HTR-8/SVneo (cell line): ENCODE measurements around the gene SOX8.
A peak's percentile ranks its signal among the peaks of the same experiment; 100 is the strongest.
"Not testable (repeated sequence)": the region's sequence is repeated elsewhere in the genome, so short reads cannot be mapped to it uniquely, and the experiment has no call there.

ENCODE experiments used
- DNase-seq: peaks from one replicate; pipeline ENCODE4 v3.0.0; 2011; ENCODE audit warnings: low spot score, mixed read lengths; ENCODE audit not compliant: insufficient read length
- FAIRE-seq: peaks from 2 replicates; lab custom pipeline; 2011; peaks lifted over from hg19 to GRCh38; lab: Jason Lieb, UNC

SOX8 gene

GRCh38 chr16:951660-952301 lies 29.8 kb upstream of the SOX8 start:
- peak; percentile 80 for FAIRE-seq
- peak; percentile 66 for DNase-seq

GRCh38 chr16:952321-952720 lies 29.2 kb upstream of the SOX8 start:
- FAIRE-seq (no peak), DNase-seq (no peak)

GRCh38 chr16:953818-954217 lies 27.8 kb upstream of the SOX8 start:
- not testable (repeated sequence) for DNase-seq, FAIRE-seq

- not testable (repeated sequence) for DNase-seq, FAIRE-seq
Measured at GRCh38 chr16:955766-956165, 25.8 kb upstream of the SOX8 start.

GRCh38 chr16:959232-960040 lies 22.1 kb upstream of the SOX8 start:
- FAIRE-seq (no peak), DNase-seq (no peak)

DNA sequence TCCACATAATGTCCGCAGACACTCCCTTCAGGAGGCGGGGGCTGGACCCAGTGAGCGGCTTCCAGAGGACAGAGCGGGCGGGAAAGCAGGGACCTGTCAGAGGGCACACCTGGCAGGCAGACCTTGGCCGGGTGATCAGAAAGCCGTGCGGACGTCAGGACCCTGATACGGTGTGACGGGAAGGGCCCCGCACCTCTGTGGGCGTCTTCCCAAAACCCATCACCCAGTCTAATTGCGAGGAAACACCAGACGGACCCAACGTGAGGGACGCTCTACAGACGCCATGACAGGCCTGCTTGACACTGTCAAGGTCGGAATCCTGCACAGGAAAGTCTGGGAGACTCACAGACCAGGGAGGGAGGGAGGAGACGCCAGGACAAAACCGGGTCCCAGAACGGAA lies 19.2 kb upstream of the SOX8 start:
- FAIRE-seq: no peak
- DNase-seq: no peak

- FAIRE-seq: peak; percentile 84
- DNase-seq: no peak
Measured at GRCh38 chr16:962901-963814, 18.4 kb upstream of the SOX8 start.

GRCh38 chr16:963913-964312 lies 17.7 kb upstream of the SOX8 start:
- FAIRE-seq (no peak), DNase-seq (no peak)

GRCh38 chr16:964356-965035 lies 17.1 kb upstream of the SOX8 start:
- DNase-seq: no peak
- FAIRE-seq: no peak

GRCh38 chr16:965036-965395 lies 16.6 kb upstream of the SOX8 start:
- FAIRE-seq (no peak), DNase-seq (no peak)

DNA sequence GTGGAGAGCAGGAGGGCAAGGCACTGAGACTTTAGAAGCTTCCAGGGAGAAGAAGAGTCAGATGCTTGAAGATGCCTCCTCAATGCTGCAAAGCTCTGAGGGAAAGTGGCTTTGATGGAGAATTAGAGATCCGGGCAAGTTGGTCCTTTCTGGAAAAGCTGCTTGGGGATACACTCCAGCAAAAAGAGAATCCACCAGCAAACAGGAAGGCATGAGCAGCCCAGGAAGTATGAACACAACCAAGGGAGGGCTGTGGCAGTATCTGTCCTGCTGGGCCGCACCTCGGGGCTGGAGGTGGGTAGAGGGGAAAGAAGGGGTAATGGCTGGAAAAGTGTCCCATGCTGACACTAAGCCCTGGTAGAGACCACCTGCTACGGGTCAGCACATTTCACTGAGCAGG lies 16.1 kb upstream of the SOX8 start:
- FAIRE-seq: no peak

GRCh38 chr16:966035-966434 lies 15.5 kb upstream of the SOX8 start:
- DNase-seq: no peak
- no peak for FAIRE-seq

More for the DNA sequence above, 16.1 kb upstream of the SOX8 start:
- DNase-seq: no peak

DNA sequence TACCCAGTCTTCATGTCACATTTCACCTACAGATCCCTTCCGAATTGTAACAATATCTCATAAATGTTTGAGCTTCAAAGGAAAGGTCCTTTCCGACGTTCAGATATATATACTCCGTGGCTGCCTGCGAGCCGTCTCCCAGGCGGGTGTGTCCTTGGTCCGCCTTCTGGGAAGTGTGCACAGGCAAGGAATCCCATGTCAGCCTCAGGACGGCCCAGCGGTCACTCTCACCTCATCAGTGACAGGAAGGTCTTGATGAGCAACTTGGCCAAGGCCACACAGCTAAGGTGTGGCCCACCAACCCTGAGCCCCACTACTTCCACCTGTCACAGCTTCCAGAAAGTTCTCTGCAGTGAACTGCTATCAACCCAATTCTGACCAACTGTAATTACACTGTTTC lies 15.1 kb upstream of the SOX8 start:
- DNase-seq: no peak
- no peak for FAIRE-seq

DNA sequence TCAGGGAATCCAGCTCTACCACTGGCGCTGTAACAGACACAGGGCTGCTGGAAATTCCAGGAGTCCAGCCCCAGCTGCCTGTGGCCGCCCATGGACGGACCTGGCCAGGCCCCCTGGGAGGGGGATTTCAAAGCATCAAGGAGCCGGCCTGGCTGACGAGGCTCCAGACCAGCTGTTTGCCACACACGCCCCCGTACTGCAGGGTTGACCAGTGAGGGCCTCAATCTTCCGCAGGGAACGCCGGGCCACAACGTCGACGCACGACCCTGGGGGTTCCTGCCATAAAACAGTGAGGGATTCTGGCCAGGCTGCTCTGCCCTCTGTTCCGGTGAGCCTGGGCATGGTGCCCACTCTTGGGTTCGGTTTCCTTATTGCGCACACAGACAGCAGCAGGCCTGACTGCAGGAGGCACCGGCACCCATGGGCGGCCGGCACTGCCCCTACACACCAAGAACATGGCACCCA lies 14.5 kb upstream of the SOX8 start:
- no peak for FAIRE-seq

GRCh38 chr16:967546-968295 lies 13.8 kb upstream of the SOX8 start:
- no peak for FAIRE-seq
- no peak for DNase-seq

More for the DNA sequence above, 14.5 kb upstream of the SOX8 start:
- DNase-seq: no peak

GRCh38 chr16:968620-969019 lies 12.9 kb upstream of the SOX8 start:
- DNase-seq (no peak), FAIRE-seq (no peak)

- no peak for DNase-seq
- FAIRE-seq: peak; percentile 80
Measured at GRCh38 chr16:969508-970385, 11.8 kb upstream of the SOX8 start.

- no peak for FAIRE-seq
- DNase-seq: peak; percentile 33
Measured at GRCh38 chr16:970386-970765, 11.2 kb upstream of the SOX8 start.
